Measurements from ENCODE around the gene CHMP2A. TPM values are rescaled to one million over a fixed set of nuclear protein-coding genes. Genes with fewer than 3 reads are reported as not detected.
A peak's percentile ranks its signal among the peaks of the same experiment; 100 is the strongest.
"Not testable (repeated sequence)": the region's sequence is repeated elsewhere in the genome, so short reads cannot be mapped to it uniquely, and the experiment has no call there.

Gene CHMP2A
- total RNA-seq, 1 experiment from 2014 or later, result 48.2 TPM

DNA sequence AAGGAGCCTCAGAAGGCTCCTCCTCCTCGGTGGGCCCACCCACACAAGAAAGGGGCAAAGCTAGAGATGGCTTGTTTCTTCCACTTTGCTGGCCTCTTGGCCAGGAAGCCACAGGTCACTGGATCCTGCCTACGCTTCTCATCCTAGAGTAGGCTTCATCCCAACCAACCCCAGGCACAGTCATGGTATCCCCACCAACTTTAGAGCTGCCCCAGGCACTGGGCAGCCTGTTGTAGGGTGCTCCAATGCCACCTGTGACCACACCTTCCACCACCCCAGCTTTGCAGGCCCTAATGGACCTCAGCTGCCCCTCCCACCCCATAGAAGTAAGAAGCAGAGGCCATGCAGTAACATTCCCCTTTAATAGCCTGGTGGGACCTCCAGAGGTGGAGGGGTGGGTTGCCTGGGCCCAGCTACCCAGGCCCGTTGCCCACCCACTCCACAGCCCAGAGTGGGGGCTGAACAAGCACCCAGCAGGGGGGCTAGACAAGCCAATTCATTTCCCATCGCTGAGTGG, 522 bp upstream of the CHMP2A start:
- DNase-seq (ENCODE audit: low spot score), result no peak

DNA sequence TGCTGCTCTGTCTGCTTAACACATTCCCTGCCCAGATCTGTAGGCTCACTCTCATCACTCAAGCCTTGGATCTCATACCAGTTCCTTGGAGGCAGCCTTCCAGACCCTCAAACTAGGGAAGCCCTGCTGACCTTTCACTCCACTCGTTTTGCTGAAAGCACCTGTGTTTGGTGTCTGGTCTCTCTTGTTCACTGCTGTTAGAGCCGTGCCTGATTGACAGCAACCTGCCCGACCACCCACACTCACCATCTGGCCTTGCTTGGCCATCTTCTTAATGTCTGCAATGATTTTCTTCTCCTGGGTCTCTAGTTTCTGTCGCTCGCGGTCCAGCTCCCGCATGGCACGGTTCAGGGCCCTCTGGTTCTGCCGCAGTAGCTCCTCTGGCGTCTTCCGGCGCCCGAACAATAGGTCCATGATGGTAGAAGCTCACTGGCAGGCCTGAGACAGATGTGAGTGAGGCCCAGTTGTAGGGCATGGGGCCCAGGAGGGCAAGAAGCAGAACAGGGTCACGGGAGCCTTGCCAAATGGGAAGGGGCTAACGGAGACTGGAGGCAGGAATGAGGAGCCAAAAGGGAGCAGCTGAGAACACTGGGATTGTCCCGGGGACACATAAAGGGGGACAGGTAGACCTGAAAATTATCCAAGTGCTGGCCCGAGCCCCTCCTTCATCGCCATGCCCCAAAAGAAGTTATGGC, 959 bp downstream of the CHMP2A start:
- no peak for DNase-seq (ENCODE audit: low spot score)

DNA sequence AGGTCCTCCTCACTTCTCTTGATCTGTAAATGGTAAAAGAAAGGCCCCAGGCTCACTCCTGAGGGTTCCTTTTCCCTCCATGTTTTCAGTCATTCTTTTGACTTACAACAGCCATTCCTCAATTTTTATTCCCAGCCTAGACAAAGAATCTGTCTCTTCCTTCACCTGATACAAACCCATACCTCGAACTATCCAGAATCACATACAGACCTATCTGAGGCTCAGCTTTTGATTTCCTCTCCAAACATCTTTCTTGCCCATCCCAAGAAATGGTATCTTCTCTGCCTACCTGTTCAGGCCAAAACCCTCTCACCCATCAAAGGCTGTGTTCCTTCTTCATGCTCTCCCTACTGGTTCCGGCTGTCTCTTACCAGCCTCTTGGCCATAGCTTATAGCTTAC, 2.2 kb downstream of the CHMP2A start:
- DNase-seq (ENCODE audit: low spot score), result no peak

DNA sequence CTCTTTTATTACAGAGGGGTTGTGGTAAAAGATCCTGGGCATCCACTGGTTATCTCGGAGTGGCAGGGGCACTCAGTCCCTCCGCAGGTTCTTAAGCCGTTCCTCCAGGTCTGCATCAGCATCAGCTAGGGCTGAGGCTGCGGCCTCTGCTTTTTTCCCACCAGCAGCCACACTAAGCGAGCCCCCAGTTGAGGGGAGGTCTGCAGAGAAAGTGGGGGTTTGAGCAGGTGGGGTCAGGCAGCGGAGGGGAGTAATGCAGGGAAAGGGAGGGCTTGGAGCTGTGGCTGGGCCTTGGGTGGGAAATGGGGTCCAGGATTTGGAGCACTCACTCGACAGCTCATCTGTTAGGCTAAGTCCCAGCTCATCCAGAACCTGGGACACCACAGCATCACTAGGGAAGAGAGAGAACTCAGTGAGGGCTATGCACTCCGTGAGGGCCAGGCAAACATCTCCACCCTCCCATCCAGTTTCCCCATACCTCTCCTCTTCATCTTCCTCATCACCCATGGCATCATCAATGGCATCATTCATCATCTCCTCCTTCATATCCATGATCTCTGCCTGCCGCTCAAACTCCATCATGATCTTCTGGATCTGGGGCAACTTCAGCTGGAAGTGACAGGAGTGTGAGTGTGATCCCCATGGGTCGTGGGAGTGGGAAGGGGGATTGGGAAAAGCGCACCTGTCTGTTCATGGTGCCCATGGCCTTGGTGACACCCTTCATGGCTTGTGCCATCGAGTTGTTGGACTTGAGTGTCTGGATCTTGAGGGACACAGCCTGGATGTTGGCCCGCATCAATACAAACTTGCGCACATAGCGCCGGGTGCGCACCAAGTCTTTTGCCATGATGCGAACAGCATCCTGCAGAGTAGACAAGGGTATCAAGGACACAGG, 3.1 kb downstream of the CHMP2A start:
- DNase-seq (ENCODE audit: low spot score), result no peak

DNA sequence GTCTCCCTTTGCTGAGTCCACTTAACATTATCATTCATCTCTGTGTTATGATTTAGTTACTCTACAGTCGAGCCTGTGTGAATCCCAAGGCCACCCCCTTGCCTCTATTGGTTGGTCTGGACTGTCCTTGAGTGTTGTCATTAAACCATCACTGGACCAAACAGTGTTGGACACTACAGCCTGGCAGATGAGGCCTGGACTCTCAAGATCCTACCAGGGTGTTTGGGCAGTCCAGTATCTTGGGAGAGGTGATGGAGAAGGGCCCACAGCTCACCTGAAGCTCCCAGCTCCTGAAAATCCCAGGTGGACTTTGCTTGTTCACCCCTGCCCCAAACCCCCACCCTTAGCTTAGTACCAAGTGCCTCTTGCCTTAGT, 3.8 kb downstream of the CHMP2A start:
- DNase-seq (ENCODE audit: low spot score), result no peak

DNA sequence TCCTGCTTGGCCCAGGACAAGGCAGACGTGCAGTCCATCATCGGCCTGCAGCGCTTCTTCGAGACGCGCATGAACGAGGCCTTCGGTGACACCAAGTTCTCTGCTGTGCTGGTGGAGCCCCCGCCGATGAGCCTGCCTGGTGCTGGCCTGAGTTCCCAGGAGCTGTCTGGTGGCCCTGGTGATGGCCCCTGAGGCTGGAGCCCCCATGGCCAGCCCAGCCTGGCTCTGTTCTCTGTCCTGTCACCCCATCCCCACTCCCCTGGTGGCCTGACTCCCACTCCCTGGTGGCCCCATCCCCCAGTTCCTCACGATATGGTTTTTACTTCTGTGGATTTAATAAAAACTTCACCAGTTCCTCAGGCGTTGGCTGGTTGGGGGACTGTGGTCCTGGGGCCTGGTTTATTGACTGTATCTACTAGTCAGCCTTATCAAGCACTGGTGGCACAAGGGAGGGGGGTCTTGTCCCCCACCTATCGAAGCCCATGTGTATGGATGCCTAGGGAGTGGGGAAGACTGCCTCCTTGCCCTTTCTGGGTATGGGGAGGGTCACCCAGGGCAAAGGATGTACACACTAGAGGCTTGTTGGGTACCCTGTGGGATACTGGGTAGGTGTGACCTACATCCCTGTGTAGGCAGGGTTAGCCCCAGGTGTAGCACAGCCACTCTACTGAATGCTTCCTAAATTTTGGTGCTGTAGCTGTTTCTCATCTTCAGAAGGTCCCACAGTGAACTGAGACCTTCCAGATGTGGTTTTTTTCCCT, 4.4 kb downstream of the CHMP2A start:
- no peak for DNase-seq (ENCODE audit: low spot score)

DNA sequence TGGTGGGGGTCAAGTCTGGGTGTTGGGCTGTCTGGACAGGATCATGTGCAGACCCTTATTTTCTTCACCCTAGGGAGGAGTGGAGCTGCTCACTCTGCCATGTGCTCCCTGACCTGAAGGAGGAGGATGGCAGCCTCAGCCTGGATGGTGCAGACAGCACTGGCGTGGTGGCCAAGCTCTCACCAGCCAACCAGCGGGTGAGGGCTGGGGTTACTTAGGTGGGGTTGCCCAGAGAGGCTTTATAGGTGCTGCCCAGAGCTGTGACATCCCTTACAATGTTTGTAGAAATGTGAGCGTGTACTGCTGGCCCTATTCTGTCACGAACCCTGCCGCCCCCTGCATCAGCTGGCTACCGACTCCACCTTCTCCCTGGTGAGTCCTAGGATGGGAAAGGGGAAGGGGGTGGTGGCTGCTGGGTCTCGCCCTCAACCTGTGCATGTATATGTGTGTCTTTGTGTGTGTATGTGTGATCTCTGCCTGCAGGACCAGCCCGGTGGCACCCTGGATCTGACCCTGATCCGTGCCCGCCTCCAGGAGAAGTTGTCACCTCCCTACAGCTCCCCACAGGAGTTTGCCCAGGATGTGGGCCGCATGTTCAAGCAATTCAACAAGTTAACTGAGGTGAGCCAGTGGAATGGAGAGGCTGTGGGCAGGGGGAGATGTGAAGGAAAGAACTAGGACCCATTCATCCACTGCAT, 5.1 kb downstream of the CHMP2A start:
- no peak for DNase-seq (ENCODE audit: low spot score)

DNA sequence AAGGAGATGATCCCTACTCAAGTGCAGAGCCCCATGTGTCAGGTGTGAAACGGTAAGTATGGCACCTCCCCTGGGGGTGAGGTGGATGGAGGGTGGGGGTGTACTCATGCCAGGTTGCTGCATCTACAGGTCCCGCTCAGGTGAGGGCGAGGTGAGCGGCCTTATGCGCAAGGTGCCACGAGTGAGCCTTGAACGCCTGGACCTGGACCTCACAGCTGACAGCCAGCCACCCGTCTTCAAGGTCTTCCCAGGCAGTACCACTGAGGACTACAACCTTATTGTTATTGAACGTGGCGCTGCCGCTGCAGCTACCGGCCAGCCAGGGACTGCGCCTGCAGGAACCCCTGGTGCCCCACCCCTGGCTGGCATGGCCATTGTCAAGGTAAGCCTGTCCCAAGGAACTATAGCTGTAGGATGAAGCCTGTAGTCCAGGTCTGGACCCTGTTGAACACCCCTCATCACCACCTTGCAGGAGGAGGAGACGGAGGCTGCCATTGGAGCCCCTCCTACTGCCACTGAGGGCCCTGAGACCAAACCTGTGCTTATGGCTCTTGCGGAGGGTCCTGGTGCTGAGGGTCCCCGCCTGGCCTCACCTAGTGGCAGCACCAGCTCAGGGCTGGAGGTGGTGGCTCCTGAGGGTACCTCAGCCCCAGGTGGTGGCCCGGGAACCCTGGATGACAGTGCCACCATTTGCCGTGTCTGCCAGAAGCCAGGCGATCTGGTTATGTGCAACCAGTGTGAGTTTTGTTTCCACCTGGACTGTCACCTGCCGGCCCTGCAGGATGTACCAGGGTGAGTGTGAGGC, 5.8 kb downstream of the CHMP2A start:
- no peak for DNase-seq (ENCODE audit: low spot score)

DNA sequence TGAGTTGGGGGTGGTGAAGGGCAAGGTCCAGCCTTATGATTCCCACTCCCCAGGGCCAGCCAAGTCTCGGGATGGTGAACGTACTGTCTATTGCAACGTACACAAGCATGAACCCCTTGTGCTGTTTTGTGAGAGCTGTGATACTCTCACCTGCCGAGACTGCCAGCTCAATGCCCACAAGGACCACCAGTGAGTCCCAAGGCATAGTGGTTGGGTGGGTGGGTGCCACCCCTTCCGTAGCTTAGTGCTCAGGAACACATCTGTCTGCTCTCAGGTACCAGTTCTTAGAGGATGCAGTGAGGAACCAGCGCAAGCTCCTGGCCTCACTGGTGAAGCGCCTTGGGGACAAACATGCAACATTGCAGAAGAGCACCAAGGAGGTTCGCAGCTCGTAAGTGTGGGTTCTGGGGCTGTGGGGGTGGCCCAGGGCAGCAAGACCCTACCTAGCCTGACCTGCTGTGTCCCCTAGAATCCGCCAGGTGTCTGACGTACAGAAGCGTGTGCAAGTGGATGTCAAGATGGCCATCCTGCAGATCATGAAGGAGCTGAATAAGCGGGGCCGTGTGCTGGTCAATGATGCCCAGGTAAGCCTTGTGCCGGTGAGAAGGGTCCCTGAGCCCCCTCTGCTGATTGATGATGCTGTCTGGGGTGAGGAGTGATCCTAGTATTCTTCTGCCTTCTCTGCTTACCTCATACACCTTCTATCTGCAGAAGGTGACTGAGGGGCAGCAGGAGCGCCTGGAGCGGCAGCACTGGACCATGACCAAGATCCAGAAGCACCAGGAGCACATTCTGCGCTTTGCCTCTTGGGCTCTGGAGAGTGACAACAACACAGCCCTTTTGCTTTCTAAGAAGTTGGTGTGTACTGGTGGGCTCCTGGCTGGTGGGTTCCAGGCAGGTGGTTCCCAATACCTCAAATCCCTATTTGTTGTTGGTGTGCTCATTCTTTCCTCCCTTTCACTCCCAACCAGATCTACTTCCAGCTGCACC, 7.3 kb downstream of the CHMP2A start:
- DNase-seq (ENCODE audit: low spot score), result no peak

DNA sequence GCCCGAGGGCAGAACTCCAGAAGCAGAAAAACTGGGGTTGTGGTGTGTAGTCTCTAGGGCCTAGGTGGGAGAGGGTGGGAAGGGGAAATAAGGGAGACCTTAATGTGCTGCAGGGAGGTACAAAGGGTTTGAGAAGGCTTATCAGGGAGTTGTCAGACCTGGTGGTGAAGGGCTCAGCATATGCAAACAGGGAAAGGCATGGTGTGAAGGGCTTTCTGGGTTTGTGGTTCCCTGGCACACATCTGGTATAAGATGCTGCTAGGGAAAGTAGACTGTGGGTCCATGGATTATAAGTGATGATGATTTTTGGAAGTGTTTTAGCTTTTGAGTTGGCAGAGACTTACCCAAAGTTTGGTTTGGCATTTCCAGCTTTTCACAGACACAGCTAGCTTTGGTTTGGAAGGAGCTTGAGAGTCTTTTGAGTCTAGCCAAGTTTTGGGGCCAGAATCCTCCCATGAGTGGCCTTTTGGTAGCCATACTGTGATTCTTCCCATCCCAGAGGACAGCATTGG, 8.8 kb downstream of the CHMP2A start:
- DNase-seq (ENCODE audit: low spot score), result no peak

DNA sequence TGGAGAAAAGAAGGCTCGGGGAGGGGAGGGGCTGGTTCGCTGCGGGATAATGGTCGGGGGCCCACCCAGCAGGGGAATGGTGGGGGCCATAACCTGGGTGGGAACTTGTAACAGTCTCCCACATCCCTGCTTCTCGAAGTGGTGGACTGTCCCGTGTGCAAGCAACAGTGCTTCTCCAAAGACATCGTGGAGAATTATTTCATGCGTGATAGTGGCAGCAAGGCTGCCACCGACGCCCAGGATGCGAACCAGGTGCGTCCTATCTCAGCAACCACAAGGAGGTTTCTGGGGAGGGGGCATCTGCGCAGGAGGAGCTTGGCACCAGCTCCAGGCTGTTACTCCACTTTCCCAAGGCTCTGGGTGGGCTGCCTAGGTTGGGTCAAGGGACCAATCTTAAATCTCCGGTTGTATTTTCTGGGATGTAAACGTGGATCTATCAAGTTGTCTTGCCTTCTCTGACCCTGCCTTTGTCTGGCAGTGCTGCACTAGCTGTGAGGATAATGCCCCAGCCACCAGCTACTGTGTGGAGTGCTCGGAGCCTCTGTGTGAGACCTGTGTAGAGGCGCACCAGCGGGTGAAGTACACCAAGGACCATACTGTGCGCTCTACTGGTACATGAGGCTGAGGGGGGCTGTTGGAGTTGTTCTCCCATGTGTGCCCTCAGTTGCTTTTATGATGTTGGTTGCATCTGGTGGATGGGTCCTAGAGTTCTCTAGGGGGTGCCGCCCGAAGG, 9.5 kb downstream of the CHMP2A start:
- DNase-seq (ENCODE audit: low spot score), result no peak

DNA sequence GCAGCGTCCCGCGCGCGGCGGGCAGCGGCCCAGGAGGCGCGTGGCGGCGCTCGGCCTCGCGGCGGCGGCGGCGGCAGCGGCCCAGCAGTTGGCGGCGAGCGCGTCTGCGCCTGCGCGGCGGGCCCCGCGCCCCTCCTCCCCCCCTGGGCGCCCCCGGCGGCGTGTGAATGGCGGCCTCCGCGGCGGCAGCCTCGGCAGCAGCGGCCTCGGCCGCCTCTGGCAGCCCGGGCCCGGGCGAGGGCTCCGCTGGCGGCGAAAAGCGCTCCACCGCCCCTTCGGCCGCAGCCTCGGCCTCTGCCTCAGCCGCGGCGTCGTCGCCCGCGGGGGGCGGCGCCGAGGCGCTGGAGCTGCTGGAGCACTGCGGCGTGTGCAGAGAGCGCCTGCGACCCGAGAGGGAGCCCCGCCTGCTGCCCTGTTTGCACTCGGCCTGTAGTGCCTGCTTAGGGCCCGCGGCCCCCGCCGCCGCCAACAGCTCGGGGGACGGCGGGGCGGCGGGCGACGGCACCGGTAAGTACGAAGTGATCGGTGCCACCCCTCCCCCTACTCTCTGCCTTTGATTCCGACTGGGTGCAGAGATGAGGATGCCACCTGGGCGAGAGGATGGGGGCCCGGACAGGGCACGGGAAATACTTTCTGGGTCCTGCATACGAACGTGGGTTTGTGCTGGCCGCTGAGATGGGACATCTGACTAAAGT, 10.2 kb downstream of the CHMP2A start:
- peak; percentile 36 for DNase-seq (ENCODE audit: low spot score)

DNA sequence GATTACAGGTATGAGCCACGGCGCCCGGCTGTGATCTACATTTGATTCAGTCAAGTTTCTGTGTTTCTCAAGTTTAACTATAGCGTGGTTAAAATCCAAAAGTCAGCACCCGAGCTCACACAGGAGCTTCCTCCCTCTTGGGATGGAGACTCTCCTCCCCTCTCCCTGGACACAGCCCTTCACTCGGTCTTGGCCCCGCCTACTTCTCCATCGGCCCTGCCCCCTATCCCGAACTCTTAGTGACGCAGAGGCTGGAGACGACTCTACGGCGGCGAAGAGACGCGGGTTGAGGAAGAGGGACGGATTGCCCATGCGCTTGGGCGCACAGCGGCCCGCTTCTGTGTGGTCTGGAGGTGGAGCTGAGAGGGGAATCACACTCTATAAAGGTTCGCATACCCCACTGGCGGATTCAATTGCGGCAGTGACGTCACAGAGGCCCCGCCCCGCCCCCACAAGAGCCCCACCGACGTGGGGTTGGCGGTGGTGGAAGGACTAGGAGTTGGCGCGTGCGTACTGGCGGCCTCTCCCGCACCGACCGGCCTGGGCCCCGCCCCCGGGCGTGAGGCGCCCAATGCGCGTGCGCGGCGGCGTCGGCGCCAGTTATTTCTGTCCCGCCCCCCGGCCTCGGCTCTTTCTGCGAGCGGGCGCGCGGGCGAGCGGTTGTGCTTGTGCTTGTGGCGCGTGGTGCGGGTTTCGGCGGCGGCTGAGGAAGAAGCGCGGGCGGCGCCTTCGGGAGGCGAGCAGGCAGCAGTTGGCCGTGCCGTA, 10.9 kb downstream of the CHMP2A start, which contains the start of gene TRIM28:
TRIM28 (plus strand) TSS at position 239 of the 765 bp plus-strand sequence. CDS start 694 bp downstream, outside the sequence.
- peak; percentile 100 for DNase-seq (ENCODE audit: low spot score)

DNA sequence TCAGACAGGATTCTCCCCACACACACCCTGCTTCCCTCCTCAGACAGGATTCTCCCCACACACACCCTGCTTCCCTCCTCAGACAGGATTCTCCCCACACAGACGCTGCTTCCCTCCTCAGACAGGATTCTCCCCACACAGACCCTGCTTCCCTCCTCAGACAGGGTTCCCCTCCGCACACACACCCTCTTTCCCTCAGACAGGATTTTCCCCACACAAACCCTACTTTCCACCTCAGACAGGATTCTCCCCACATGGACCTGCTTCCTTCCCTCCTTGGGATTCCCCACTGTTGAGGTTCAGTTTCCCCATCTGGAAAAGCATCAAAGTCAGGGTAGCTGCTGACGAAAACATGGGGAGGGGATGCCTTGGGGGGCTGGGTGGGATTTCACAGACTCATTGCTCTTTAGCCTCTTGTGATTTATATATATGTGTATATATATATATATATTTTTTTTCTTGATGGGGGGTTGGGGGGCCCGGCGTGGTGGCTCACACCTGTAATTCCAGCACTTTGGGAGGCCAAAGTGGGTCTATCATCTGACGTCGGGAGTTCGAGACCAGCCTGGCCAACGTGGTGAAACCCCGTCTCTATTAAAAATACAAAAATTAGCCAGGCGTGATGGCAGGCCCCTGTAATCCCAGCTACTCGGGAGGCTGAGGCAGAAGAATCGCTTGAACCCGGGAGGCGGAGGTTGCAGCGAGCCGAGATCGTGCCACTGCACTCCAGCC, 12.1 kb downstream of the CHMP2A start:
- DNase-seq (ENCODE audit: low spot score), result not testable (repeated sequence)

DNA sequence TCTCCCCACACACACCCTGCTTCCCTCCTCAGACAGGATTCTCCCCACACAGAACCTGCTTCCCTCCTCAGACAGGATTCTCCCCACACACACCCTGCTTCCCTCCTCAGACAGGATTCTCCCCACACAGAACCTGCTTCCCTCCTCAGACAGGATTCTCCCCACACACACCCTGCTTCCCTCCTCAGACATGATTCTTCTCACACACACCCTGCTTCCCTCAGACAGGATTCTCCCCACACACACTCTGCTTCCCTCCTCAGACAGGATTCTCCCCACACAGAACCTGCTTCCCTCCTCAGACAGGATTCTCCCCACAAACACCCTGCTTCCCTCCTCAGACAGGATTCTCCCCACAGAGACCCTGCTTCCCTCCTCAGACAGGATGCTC, 15.7 kb downstream of the CHMP2A start:
- DNase-seq (ENCODE audit: low spot score), result not testable (repeated sequence)

All from A172 (cell line).